NCI-H524 treated with DMSO at 0.1 percent for 48 hours (cell line): ENCODE results near the gene KRTAP1-3.
"Not testable (repeated sequence)": the region's sequence is repeated elsewhere in the genome, so short reads cannot be mapped to it uniquely, and the experiment has no call there.

Source experiments
- DNase-seq: peaks from one replicate; lab custom pipeline; 2025; lab: John Stamatoyannopoulos, UW

Gene KRTAP1-3

DNA sequence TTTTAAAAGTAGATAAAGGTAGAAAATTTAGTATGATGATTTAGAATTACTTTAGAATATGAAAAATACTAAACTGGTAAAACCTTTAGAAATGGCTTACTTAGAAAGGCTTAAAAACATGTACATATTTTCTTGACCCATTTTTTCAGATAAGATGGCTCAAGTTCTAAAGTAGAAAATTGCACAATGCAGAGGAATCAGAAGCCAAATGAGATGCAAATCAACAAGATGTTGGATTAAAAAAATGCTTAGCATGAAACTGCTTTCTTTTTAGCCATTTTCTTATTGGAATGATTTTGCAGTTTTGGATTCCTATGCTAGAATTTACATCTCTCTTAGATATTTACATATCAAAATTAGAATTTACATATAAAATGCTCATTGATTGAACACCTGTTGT lies 24.2 kb downstream of the KRTAP1-3 start:
- DNase-seq: no peak

GRCh38 chr17:41009936-41010335 lies 24.7 kb downstream of the KRTAP1-3 start:
- DNase-seq: no peak

- DNase-seq: no peak
Observed at GRCh38 chr17:41009301-41009760, 25.3 kb downstream of the KRTAP1-3 start.

DNA sequence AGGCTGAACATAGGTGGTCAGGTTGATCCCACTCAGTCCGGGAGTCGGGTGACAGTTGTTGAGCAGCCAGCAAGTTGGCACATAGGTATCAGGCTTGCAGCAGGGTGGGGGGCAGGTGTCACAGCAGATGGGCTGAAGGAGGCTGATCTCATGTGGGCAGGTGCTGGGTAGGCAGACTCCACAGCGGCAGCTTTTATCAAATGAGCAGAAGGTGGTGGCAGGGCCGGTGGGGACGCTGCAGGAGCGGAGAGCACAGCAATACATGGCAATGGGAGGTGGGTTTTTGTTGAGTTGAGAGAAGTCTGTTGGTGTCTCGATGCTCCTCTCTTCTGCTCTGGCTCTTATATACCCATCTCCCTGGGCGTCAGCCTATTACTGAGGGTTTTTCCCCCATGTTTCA lies 25.9 kb downstream of the KRTAP1-3 start, which contains the start of gene KRTAP3-1:
Gene KRTAP3-1 (minus strand): TSS at position 318 of the 400 bp plus-strand sequence. CDS start 54 bp downstream, at position 264.
- DNase-seq: no peak

- no peak for DNase-seq
Observed at GRCh38 chr17:41004397-41004796, 30.3 kb downstream of the KRTAP1-3 start.

- no peak for DNase-seq
Observed at GRCh38 chr17:41003926-41004325, 30.7 kb downstream of the KRTAP1-3 start.

DNA sequence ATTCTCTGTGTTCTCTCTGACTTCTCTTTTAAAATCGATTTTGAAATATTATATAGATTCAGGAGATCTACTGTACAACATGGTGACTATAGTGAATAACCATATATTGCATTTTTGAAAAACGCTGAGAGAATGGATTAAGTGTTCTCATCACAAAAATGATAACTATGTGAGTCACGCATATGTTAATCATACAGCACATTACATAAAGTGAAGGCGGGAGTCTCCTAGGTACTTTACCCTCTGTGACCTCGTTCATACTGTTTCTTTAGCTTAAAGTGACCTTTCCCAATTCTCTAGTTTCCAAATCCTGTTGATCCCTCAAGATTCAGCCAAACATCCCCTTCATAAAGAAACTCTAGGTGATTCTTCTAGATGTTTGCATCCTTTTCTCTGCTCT lies 31.9 kb downstream of the KRTAP1-3 start:
- DNase-seq: no peak

DNA sequence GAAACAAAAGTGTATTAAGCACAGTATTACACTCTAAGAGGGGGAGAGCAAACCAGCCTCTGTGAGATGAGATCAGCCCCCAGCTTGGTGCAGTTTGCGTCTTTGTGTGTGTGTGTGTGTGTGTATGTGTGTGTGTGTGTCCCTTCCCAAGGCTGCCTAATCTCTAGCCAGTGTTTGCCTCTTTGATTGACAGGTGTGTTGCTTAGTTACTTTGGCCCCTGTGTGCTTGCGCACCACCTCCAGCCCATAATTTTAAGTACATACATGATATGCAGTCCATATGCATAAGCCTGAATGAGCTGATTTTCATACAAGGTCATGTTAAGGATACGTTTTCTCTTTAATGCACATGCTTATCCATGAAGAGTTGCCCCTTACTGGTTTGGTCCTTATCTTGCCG lies 32.9 kb downstream of the KRTAP1-3 start:
- no peak for DNase-seq

DNA sequence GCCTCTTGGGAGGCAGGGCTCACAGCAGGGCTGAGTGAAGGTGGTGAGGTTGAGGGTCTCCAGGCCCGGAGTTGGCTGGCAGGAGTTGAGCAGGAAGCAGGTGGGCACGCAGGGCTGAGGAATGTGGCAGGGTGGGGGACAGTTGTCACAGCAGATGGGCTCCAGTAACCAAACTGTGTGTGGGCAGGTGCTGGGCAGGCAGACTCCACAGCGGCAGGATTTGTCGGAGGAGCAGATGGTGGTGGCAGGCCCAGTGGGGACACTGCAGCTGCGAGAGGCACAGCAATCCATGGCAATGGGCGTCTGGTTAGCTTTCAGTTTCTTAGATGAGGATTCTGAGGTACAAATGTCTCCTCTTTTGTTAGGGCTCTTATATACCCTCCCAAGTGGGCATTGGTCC lies 35.1 kb downstream of the KRTAP1-3 start, which contains the start of gene KRTAP3-2:
Gene KRTAP3-2 (minus strand): TSS at position 344 of the 400 bp plus-strand sequence. CDS start 53 bp downstream, at position 291.
- DNase-seq: not testable (repeated sequence)

GRCh38 chr17:40997361-40997760 lies 37.3 kb downstream of the KRTAP1-3 start:
- no peak for DNase-seq

DNA sequence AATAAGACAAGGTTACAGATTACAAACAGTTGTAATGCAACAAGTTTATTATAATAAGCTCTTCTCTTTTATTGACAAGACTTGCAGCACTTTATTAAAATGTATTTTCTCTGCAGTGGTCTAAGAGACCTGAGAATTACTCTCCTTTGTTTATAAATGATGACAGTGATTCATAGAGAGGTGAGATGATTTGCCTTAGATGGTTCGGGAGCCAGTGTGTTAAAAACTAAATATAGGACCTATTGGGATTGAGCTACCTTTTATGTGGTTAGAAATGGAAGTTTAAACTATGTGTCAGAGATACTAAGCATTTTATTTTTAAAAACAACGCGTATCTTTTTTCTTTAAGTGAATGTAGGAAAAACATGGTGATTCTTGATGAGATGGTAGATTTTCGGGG lies 37.8 kb downstream of the KRTAP1-3 start:
- DNase-seq: no peak

- no peak for DNase-seq
Observed at GRCh38 chr17:40995116-40995515, 39.6 kb downstream of the KRTAP1-3 start.

DNA sequence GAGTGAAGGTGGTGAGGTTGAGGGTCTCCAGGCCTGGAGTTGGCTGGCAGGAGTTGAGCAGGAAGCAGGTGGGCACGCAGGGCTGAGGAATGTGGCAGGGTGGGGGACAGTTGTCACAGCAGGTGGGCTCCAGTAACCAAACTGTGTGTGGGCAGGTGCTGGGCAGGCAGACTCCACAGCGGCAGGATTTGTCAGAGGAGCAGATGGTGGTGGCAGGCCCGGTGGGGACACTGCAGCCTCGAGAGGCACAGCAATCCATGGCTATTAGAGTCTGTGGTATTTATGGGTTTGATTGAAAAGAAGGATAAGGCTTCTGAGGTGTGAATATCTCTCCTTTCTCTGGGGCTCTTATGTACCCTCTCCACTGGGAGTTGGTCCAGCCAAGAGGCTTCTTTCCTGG lies 40.8 kb downstream of the KRTAP1-3 start, which contains the start of gene KRTAP3-3:
Gene KRTAP3-3 (minus strand): TSS at position 326 of the 400 bp plus-strand sequence. CDS start 67 bp downstream, at position 259.
- no peak for DNase-seq

DNA sequence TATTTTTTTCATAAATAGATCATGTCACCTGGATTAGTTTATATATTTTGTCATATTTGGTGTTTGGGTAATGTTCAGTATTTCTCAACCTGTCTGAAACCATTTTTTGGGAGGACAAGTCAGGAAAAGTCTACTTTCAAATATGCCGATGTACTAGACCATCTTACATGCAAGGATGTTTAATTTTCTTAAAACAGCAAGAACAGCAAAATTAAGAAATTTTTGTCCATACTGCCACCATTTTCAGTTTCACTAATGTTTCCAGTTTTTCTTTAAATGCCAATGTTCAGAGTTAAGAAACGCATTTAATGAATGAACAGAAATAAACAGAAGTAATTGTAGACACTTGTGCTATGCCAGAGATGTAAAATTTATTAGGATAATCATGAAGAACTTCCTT lies 41.6 kb downstream of the KRTAP1-3 start:
- no peak for DNase-seq

GRCh38 chr17:40992666-40993065 lies 42.0 kb downstream of the KRTAP1-3 start:
- no peak for DNase-seq

GRCh38 chr17:40986920-40987319 lies 47.8 kb downstream of the KRTAP1-3 start:
- DNase-seq: no peak

DNA sequence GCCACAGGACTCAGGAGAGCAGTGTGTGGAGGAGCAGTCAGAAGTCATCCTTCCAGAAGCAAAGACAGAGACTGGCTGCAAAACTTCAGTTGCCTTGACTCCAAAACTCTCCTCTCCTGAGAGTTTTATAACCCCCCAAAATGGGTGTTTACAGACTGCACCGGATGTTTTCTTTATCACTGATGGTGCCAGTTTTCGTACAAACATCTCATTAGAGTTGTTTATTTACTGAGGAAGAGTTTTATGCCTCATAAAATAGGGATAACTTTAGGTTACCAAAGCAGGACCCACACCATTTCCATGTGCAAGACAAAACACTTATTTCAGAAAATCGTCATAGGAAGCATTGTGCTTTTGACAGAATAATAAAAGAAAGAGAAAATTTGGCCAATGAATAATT lies 50.4 kb downstream of the KRTAP1-3 start, which contains the start of gene KRT40:
Gene KRT40 (minus strand): TSS at position 101 of the 400 bp plus-strand sequence. CDS start 53 bp downstream, at position 48.
- DNase-seq: no peak
